DMS53 (cell line): ENCODE measurements around the gene SLC10A4.
A peak's percentile ranks its signal among the peaks of the same experiment; 100 is the strongest.
"Not testable (repeated sequence)": the region's sequence is repeated elsewhere in the genome, so short reads cannot be mapped to it uniquely, and the experiment has no call there.

Experiments used
- DNase-seq: peaks from one replicate; lab custom pipeline; 2025; lab: John Stamatoyannopoulos, UW

Gene SLC10A4, protein sequence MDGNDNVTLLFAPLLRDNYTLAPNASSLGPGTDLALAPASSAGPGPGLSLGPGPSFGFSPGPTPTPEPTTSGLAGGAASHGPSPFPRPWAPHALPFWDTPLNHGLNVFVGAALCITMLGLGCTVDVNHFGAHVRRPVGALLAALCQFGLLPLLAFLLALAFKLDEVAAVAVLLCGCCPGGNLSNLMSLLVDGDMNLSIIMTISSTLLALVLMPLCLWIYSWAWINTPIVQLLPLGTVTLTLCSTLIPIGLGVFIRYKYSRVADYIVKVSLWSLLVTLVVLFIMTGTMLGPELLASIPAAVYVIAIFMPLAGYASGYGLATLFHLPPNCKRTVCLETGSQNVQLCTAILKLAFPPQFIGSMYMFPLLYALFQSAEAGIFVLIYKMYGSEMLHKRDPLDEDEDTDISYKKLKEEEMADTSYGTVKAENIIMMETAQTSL

DNA sequence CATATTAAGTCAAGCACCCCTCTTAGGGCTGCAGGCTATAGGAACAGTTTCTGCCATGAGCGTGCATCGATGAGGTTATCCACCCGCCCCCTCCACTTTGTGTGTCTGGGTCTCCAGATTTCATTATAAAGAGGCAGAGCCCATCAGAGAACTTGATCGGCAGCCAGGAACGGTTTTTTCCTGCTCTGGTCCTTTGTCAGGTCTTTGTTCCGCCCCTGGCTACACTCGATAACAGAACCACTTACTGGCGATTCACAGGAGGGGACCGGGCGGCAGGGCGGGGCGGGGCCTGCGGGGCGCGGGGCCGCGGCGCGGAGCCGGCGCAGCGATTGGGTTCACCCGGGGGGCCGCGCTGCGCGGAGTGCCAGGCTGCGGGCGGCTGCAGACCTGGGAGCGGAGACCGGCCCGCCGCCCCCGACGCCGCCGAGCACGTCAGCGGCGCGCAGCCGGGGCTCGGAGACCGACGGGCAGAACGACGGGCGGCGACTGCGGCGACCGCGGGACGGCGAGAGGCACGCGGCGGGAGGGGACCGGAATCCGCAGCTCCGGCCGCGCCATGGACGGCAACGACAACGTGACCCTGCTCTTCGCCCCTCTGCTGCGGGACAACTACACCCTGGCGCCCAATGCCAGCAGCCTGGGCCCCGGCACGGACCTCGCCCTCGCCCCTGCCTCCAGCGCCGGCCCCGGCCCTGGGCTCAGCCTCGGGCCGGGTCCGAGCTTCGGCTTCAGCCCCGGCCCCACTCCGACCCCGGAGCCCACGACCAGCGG lies at the start of gene SLC10A4:
Gene SLC10A4 (plus strand): TSS at position 338 of the 771 bp plus-strand sequence. CDS start 219 bp downstream, at position 557.
- peak; percentile 83 for DNase-seq

DNA sequence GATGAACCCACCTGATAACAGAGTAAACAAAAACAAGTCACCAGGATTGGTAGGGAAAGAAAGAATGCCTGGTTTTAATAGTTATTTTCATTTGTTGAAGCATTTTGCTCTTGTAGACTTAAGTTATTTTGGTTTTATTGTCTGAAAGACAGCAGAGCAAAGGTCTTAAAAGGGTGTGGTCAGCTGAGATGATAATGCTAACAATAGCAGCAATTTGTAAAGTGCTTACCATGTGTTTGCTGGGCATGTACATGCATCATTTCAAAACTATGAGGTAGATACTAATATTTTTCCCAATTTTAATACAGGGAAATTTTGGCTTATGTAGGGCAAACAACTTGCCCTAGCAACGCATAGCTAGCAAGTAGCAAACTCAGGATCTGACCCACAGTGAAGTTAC lies 46.8 kb upstream of the SLC10A4 start:
- DNase-seq = no peak

DNA sequence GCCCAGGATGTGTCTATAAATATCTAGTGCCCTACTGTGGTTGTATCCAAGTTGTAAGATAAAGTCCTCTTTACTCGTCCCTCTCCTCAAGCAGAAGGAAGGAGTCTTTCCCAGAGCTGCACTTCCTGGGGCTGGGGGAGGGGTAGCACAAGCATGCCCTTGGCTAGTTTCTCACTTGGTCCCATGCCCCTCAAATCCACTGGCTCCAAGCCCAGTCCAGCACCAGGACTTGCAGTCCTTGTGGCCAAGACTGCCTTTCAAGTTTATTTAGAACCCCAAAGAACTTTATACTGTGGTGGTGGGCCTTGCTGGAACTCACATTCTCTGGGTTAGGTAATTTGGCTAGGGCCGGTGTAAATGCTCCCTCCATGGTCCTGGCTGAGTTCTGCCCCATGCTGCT lies 43.2 kb upstream of the SLC10A4 start:
- no peak for DNase-seq

DNA sequence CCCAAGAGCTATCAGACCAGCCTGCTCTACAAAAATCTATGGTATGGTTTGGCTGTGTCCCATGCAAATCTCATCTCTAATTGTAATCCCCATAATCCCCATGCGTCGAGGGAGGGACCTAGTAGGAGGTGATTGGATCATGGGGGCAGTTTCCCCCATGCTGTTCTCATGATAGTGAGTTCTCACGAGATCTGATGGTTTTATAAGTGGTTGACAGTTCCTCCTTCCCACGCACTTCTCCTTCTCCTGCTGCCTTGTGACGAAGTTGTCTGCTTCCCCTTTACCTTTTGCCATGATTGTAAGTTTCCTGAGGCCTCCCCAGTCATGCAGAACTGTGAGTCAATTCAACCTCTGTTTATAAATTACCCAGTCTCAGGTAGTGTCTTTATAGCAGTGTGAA lies 42.2 kb upstream of the SLC10A4 start:
- not testable (repeated sequence) for DNase-seq

DNA sequence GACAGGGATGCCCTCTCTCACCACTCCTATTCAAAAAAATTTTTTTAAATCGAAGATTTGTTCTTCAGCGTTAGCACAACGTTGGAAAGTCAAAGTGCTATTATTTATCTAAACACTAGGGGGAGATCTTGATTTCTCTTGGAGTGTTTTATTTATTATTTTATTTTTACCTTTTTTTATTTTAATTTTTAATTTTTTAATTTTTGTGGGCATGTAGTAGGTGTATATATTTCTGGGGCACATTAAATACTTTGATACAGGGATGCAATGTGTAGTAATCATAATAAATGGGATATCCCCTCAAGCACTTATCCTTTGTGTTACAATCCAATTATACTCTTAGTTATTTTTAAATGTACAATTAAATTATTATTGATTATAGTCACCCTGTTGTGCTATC lies 37.4 kb upstream of the SLC10A4 start:
- DNase-seq = peak; percentile 66

DNA sequence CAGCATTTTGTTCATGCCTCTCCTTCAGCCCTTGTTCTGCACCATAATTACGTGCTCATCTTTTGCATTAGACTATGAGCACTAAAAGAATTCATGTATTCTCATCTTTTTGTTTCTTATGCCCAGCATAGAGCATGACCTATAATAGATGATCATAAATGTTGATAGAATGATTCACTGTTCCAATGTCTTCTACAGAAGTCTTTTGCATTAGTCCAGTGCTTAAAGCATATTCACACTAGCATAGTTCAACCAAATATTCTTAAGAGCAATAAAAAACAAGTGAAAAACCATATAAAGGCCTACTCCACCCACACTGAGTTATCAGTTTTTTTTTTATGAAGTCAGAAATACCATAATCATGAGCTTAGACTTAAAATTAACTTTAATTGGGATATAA lies 36.5 kb upstream of the SLC10A4 start:
- DNase-seq = no peak

DNA sequence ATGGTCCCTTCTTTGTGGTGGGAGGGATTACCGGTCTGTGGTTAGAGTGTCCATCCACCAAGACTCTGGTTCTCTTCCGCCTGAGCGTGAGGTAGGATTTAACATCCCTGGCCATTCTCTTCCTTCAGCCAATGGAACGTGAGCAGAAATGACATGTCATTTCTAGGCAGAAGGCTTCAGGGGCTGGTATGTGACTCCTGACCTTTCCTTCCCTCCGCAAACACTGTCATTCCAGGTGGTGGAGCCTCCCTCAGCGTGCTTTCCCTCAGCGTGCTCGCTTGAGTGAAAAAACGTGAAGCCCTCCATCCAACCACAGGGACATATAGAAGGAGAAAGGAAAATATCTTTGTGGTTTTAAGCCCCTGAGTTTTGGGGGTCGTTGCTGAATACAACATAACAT lies 34.0 kb upstream of the SLC10A4 start:
- DNase-seq = no peak

DNA sequence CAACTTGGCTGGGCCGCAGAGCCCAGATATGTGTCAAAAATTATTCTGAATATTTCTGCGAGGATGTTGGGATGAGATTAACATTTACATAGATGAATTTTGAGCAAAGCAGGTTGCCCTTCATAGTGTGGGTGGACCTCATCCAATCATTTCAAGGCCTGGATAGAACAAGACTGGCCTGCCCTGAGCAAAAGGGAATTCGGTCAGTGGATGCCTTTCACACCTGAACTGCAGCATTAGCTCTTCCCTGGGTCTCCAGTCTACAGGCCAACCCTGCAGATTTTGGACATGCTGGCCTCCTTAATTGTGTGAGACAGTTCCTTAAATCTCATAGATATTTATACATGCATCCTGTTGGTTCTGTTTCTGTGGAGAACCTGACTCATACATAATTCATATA lies 32.4 kb upstream of the SLC10A4 start:
- DNase-seq = no peak

DNA sequence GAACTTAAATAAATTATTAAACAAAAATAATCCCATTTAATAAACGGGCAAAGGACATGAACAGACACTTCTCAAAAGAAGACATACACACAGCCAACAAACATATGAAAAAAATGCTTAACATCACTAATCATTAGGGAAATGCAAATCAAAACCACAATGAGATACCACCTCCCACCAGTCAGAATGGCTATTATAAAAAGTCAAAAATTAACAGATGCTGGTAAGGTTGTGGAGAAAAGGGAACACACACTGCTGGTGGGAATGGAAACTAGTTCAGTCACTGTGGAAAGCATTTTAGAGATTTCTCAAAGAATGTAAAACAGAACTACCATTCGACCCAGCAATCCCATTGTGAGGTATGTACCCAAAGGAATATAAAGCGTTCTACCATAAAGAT lies 31.5 kb upstream of the SLC10A4 start:
- DNase-seq = not testable (repeated sequence)

DNA sequence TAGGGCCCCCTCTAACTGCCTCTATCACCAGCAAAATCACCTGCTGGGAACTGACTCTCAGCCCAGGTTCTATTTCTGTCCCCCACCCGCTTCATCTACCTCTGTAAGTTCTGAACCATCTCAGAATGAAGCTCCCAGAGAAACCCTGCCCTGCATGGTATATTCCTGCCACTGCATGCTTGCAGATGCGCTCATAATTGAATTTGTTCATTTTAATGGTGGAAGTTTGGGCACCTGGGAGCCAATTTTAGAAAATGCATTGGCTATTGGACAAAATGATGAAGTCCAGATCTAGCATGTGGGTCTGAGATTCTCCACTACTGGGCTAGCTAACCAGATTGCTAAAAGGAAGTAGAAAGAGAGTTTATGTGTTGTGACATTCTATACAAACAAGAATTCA lies 28.6 kb upstream of the SLC10A4 start:
- DNase-seq = no peak

DNA sequence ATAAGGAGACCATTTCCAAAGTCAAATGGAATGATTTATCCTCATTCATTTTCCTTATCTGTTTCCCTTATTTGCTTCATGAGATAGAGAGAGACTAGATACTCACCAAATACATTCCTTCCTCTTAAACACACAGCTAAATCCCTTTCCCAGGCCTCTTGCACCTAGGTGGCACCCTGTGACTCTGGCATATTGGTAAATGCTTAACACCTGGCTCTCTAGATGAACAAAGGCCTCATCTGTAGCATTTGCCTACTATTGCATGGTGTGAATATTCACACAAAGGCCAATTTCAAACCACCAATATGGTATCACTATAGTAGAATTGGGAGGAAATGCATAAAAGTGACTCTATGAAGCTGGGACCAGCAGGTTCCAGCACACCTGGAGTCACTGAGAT lies 22.1 kb upstream of the SLC10A4 start:
- no peak for DNase-seq

DNA sequence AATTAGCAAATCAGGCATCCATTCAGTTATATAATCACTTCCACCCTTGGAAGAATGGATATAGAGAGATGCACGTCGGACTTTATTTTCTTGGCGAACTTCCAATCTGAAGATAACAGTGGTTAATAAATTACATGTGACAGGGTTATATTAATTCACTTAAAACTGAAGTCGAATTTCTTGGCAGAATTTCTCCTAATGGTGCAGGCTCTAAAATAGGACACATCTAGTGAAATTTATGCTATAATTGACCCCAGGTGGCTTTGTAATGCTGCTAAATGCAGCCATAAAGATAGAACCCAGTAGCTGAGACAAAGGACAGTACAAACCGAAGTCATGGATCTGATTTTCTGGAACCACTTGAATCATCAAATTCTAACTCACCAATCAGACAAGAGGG lies 20.8 kb upstream of the SLC10A4 start:
- no peak for DNase-seq

DNA sequence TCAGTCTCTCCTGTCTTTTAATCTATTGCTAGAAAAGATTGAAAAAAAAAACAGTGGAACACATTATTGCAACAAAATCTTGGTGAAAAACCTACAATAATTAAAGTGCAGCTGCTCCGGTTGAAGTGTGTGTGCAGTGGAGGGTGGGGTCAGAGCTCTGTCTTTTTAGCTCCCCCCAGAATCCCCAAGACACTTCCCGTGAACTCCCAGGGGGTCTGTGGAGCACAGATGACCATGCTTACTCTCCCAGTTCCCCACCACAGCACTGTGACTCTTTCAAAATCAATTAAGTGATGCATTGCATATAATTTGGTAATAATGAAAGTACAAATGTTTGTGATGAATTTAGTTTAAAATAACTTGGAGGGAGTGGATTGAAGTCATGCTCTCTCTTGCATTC lies 15.7 kb upstream of the SLC10A4 start:
- no peak for DNase-seq

DNA sequence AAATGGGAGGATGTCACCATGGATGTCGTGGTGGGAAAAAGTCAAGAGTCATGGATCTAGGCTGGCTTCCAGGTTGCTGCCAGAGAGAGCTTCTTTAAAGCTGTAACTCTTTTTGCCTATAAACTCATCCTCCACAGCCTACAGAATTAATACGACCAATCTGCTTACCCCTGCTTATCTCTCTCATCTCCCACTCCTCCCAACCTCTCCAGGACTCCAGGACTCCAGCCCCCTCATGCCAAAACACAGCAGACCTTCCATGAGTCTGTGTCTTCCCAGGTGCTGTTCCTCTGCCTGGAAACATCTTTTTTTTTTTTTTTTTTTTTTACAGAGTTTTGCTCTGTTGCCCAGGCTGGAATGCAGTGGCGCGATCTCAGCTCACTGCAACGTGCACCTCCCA lies 15.3 kb upstream of the SLC10A4 start:
- no peak for DNase-seq

DNA sequence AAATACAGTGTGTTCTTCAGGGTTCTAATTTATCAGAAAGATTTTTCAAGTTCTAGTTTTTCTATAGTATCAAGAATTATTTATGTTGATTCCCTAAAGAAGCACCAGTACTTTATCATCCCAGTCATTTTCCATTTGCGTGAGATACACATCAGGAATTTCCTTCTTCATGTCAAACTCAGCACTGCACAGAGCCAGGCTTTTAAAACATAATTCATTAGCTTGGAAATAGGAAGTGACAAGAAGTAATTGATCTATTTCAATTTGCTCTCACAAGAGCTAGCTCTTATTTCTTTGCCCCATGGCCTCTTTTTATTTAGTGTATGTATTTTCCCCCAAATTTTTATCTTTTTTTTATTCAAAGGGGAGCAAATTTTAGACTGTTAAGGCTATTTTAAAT lies 13.0 kb upstream of the SLC10A4 start:
- DNase-seq = no peak

DNA sequence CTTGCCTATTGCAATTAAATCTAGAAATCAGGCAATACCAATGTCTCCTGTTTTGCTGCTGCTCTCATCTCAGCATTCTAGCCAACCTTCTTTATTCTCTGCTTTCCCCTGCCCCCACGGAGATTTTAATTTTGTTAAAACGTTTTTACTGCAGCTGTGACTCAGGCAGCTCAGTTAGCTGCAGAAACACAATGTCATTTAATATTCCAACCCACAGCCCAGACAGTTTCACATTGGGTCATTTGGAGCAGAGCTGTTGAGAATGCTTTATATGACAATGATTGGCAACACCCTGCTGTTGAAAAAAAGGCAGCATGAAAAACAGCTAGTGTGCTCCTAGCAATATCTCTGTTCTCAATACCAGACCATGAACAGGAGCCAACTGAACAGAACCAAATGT lies 12.6 kb upstream of the SLC10A4 start:
- no peak for DNase-seq

DNA sequence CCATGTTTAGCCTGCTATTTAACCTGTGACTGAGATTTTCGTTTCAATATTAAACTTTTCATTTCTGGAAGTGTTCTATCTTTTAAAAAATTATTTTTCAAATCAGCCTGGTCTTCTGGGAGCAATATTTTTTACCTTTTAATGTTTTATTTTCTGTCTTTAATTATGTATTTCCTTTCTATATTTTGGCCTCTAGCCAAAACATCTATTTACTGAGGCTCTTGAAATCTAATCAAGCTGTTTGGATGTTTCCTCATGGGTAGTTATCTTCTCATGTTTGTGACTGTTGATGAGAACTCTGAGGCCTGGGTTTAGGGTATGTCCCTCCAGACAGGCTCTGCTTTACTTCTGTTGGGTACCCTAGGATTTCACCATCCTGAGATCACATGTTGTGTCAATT lies 10.3 kb upstream of the SLC10A4 start:
- DNase-seq = peak; percentile 44

DNA sequence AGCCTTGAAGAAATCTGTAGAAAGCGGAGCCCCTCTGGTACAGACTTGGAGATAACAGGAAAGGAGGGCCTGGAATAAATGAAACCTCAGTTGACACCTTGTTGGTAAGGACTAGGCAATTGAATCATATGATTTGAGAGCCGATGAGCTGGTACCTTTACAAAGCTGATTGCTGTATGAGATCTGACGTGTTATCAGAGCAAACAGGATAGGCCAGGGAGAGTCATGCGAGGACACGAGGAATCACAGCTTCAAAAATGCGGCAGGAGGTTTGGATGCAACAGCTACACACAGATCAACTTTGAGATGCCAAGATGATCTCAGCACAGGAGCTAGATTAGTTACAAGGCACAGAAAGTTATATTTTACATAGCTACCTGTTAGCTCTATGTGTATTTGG lies 7.4 kb upstream of the SLC10A4 start:
- DNase-seq = no peak

DNA sequence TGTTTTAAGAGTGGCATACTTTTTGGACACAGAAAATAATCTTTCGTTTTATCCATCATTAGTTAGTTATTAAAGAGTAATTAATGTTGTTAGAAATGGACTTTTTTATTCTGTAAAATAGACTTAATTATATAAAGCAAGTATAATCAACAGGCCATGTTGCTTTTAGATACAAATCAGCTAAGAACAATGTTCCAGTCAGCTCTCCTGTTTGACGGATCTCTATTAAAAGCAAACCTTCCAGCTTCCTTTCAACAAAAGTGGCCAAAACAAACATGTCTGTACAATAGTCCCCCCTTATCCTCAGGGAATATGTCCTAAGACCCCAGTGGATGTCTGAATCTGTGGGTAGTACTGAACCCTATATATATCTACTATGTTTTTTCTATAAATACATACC lies 4.9 kb upstream of the SLC10A4 start:
- no peak for DNase-seq

DNA sequence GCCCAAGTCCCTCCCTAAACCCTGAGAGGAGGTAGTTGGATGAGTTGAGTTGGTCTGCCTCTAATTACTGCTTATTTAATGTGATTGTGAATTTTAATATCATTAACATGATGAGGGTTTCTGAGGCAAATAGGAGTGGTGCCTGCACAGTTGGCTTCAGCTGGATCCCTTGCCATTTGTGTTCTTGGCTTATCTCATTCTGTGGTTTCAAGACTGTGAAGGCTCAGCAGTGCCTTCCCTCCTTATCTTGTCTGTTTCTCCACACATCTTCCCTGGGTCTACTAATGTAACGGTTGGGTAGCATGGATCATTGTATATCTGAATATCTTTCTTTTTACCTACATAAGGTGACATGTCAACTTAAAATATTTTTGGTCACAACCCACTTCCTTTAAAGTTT lies 1.6 kb upstream of the SLC10A4 start:
- no peak for DNase-seq

DNA sequence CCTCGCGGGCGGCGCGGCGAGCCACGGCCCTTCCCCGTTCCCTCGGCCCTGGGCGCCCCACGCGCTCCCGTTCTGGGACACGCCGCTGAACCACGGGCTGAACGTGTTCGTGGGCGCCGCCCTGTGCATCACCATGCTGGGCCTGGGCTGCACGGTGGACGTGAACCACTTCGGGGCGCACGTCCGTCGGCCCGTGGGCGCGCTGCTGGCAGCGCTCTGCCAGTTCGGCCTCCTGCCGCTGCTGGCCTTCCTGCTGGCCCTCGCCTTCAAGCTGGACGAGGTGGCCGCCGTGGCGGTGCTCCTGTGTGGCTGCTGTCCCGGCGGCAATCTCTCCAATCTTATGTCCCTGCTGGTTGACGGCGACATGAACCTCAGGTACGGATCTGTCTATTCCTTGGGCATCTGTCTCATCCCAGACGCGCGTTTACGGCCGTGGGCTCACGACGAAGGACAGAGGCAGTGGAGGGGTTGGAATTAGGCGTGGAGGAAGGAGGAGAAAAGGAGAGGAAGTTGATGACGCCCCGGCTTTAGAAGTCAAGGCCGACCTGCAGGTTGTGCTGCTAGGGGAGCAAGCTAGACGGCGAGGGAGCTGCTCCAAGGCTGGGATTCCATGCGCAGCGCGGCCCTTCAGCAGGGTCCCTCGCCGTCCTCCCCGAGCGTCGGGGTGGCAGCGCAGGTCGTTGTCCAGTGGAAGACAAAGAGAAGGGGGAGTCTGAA lies 792 bp downstream of the SLC10A4 start:
- peak; percentile 73 for DNase-seq

DNA sequence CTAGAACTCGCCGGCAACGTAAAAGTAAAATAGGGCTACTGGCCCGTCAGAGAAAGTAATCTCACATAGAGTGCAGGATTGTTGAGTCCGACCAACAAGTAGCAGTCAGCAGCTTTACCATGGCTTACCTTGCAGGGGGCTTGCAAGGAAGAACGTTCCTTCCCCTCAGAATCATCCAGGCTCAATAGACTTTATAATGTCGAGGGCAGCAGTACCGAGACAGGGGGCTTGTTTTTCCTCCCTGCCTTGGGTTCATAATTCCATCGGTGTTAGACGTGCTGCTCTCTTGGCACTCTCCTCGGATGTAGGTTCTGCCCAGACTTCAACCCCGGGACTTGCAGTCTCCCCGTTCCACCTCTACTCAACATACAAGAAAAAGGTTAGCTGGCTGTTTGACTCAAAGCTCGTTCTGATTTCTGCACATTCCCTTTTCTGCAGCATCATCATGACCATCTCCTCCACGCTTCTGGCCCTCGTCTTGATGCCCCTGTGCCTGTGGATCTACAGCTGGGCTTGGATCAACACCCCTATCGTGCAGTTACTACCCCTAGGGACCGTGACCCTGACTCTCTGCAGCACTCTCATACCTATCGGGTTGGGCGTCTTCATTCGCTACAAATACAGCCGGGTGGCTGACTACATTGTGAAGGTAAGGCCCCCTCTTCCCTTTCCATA lies 1.5 kb downstream of the SLC10A4 start:
- no peak for DNase-seq
